Kidney capillary endothelial cell (primary cell): Measurements from ENCODE around the gene CCDC110.

Source experiments
- DNase-seq: peaks from one replicate; pipeline ENCODE4 v3.0.0-alpha.2; 2018; ENCODE audit warnings: low spot score

Gene CCDC110

DNA sequence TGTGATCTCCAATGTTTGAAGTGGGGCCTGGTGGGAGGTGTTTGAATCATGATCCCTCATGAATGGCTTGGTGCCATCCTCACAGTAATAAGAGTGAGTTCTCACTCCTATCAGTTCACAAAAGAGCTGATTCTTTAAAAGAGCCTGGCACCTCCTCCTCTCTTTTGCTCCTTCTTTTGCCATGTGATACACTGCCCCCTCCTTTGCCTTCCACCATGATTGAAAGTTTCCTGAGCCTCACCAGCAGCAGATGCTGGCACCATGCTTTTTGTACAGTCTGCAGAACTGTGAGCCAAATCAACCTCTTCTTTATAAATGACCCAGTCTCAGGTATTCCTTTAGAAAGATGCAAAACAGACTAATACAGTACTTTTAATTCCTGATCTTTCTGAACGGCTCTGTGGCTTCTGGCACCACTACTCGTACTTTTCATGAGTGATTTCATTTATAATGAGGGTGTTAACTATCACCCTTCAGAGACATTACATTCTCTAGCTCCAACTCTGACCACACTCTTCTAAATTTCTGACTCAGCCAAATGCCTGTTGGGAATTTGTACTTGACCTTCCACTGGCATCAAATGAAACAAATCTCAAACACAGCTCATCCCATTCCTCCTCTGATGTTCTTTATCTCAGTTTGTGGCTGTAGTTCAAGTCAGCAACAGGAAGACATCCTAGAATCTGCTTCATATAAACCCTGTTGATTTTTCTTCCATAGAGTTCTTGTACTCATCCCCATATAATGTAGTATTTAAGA is 50.0 kb downstream of the CCDC110 start:
- DNase-seq, result no peak

DNA sequence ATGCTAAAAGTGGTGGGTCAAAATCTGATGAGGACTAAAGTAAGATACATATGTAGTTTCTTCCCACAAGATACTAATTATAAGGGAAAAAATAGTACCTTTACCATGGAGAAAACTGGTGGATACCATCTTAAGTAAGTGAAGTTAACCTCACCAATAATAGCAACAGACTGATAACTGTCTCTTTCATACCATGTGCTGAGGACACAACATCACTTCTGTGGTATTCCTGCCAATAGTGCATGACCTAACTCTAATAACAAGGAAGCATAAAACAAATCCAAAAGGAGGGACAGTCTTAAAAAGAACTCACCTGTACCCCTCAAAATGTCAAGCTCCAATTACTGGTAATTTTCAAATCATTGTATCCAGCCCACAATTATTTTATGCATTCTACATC is 54.6 kb downstream of the CCDC110 start:
- no peak for DNase-seq

DNA sequence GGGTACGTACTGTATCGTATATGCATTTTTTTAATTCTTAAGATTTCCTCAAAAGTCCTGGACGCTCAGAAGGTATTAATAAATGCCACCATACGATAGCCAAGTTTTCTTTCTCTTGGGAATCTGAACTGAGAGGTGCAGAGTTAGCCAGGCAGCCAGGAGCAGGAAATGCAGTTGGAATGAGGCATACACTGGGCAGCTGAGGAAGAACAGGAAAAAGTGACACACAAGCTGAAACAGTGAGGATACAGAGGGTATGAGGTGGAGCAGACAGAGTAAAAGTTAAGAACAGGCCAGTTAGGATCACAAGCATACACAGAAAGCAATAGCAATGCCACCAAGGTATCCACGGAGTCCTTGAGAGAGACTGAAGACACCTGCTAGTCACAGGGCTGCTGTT is 59.1 kb downstream of the CCDC110 start:
- DNase-seq, result peak; percentile 92

DNA sequence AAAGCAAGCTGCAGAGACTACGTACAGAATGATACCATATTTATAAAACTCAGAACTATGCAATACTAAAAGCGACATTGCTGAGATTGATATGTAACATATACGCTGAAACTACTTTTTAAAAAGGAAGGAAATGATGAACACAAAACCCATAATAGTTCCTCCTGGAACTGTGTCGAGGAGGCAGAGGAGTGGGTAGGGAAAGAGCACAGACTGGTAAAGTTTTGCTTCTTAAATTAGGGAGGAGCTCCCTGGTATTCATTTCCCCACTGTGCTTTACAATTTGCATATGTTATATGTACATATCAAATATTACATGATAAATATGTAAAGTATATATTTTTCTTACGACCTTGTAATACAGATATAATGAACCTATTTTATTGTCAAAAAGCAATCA is 59.7 kb downstream of the CCDC110 start:
- DNase-seq, result peak; percentile 50

DNA sequence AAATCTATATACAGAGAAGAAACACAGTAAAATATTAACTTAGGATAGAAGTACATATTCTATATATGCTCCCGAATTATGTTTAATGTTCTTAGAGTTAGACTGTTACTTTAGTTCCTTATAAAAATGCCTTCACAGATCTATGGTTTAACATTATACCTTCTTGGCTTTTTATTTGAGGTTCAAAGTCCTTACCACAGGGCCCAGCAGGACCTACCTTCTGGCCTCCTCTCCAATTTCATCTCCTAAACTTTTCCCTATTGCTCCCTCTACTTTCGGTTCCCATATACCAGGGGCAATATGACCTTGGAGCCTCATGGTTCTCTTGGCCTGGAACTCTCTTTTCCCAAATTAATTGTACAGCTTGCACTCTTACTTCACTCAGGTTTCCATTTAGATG is 63.1 kb downstream of the CCDC110 start:
- no peak for DNase-seq

DNA sequence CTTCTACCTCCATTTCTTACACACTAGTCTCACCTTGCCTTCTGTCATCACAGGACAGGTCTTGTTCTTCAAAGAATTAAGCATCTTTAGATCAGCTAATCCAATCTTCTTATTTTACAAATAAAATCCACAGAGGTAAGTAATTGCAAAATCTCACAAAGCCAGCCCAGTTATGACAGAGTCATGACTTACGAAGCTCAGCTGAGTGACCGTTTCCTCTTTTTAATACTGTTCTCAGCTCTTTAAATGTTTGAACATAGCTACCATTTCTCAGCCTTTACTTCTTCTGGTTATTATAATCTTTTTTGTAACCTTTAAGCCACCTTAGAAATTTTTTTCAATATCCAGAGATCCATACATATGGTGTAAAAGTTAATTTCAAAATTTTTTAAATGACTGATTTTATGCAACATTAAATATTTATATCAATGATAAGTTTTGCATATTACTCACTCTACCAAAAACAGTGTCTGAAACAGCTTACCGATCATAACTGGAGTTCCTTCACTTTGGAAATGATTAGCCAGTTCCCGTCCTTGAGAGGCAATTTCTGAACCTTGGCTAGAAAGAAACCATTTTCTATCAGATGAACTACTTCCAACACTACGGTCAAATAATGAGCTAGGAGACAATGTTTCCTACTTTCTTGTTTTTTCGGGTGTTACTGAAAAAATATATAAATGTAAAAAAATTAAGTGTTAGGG is 66.1 kb downstream of the CCDC110 start:
- no peak for DNase-seq

DNA sequence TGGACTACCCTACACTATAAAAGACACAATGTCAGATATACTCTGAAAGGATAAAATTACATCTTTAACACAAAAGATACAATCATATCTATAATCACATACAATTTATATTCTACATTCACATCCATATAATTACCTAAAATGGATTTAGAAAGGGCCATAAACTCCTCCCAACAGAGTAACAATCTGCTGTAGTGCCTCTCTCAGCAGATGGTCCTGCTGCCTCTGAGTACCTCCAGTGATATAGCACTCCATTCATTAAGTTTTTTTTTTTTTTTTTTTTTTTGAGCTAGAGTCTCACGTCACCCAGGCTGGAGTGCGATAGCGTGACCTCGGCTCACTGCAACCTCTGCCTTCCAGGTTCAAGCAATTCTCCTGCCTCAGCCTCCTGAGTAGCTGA is 67.5 kb downstream of the CCDC110 start:
- DNase-seq, result no peak

DNA sequence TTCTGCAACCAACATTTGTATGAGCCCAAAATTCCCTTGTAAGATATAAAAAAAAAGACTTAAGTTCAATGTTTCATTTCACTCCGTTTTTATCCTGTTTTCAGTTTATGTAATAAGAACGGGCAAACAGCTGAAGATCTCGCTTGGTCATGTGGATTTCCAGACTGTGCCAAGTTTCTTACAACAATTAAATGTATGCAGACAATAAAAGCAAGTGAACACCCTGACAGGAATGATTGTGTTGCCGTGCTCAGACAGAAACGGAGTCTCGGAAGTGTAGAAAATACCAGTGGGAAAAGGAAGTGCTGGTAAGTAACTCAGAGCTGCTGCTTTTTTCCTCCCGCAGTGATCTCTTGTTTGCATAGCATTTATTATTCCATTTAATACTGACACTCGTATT is 72.1 kb downstream of the CCDC110 start:
- no peak for DNase-seq

DNA sequence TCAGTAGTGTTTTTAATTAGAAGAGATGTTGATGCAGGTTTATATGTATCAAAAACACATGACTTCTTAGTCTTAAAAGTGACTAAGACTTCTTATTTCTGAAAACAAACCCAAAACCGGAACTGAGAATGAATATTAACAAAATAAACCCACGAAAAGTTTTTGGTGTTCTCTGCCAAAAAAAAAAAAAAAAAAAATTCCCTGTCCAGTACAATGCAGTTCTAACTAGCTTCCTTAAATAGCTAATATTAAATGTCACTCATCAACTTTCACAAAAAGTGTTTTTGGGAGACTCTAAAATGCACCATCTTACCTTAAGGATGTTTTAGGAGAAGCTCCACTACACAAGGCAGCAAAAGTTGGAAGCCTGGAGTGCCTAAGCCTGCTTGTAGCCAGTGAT is 72.9 kb downstream of the CCDC110 start:
- DNase-seq, result no peak

DNA sequence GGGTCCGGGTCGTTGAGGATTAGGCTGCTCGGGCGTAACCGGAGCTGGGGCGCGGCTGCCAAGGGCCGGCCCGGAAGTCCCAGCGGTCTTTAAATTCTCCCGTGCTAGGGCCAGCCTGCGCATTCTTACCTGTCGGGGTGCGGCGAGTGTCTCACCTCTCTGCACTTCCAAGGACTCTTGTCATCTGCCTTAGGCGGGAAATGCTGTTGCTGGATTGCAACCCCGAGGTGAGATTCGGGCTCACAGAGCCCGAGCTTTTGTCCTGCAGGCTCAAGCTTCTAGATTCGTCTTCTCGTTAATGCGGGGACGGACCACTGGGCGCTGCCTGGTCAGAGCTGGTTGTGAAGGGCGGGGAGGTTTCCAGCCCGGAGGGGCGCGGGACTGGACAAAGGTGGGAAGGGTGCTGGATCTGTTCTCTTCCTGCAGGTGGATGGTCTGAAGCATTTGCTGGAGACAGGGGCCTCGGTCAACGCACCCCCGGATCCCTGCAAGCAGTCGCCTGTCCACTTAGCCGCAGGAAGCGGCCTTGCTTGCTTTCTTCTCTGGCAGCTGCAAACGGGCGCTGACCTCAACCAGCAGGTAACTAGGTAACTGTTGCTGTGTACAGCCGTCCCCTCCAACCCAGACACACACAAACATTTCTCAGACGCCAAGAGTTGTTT is 74.7 kb downstream of the CCDC110 start, which contains the start of gene ANKRD37:
Gene ANKRD37, plus strand, starts transcription at position 118 of the 662 bp plus-strand sequence. Its CDS starts 83 bp downstream, at position 201.
- no peak for DNase-seq

DNA sequence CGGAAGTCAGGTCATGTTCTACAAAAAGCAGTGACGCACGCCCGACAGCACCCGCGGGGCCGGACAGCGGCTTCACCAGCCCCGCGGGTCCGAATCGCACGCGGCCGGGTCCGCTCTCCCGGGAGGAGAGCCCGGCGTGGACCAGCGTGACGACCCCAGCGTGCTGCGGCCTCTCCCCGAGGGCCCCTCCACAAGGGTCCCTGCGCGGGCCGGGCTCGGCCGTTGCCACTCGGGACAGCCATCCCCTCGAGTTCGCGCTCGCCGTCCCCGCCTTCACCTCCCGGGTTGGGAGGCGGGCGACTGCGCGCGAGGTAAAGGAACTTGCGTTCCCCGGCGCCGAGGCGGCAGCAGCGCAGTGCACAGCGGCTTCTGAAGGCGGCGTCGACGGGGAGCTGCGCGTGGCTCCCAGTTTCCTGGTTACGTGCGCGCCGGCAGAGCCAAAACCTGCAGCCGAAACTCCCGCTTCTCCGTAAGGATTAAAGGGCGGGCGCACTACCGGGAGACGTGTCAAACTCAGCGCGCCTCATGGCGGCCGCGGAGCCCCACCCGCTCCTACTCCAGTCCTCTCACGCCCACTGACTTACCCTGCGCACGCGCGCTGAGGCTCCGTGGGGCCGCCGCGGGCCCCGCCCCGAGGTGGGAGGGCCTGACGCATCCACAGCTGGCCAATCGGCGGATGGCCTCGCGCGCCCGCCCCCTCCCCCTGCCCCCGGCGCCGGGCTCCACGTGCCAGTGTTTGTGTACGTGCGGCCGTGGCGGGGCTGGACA is 75.4 kb downstream of the CCDC110 start:
- DNase-seq, result peak; percentile 95

DNA sequence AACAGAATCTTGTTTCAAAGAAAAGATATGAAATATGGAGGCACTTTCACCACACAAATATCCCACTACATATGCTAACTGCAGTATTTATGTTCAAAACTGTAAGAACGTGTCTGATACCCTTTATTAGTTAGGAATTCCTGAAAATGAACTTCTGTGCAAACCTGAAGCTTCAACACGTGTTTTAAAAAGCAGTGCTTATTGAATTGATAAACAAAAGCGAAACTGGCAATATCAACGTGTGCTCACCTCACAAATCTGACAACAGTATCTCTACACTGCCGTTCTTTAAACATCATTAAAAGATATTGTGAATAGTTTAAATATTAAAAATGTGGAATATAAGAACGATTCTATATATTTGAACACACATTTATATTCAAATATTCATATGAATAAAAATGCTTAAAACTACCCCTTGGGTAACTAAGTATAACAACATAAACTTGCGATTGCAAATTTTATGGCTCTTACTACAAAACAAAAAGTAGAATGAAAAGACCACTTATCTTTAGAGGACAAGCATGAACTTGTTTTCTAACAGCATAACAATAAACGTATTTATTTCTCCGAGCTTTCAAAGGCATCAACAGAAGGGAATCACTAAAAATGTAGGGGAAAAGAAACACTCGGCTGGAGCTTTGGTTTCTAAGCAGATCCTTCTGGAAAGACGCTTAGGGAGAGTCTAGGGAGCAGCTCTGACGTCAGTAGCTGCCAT is 76.1 kb downstream of the CCDC110 start, which contains the start of gene LRP2BP:
Gene LRP2BP, minus strand, starts transcription at position 687 of the 718 bp plus-strand sequence. CDS start 17,738 bp downstream, outside the sequence.
- DNase-seq, result peak; percentile 80
